CD4-positive, alpha-beta T cell (primary cell): ENCODE data around the gene ACAP2. TPM values are rescaled to one million over a fixed set of nuclear protein-coding genes. Genes with fewer than 3 reads are reported as not detected.

Experiments used
- ATAC-seq: fragments of 200-7000 bp; cut with Tn5 transposase; one replicate; pipeline ENCODE4 v1.10.0; 2022; ENCODE audit warnings: mild to moderate bottlenecking; ENCODE audit not compliant: poor library complexity
- CTCF ChIA-PET: fragments of 350-600 bp; sonication (Branson Sonifier 250); formaldehyde crosslinking; loops from one replicate; lab custom pipeline; 2021; ENCODE audit warnings: antibody characterized with exemption, inconsistent platforms; lab: Charles Lee
- POLR2A ChIA-PET: fragments of 350-600 bp; sonication (Branson Sonifier 250); formaldehyde crosslinking; loops from one replicate; lab custom pipeline; 2021; ENCODE audit warnings: antibody characterized with exemption, inconsistent platforms; lab: Charles Lee
- DNase-seq, 14 experiments: peaks; one replicate each; pipeline ENCODE4 v3.0.0-alpha.2; 2013 to 2020; ENCODE audit warnings: mixed read lengths in 2 of 14
- H3K27ac ChIP-seq, 2 donors: one replicate each; pipeline versions ENCODE4 v1.5.1 to v1.7.0; 2013; ENCODE audit warnings: low read length in 2 of 2, low read depth in 1 of 2, mild to moderate bottlenecking in 1 of 2
- H3K27me3 ChIP-seq, 2 experiments: 1 replicate in 1 of 2; 2 replicates in 1 of 2; pipeline versions ENCODE4 v1.6.1 to v1.7.0; 2013; ENCODE audit warnings: low read length in 2 of 2, control low read depth in 1 of 2, mild to moderate bottlenecking in 1 of 2, moderate library complexity in 1 of 2; ENCODE audit not compliant: insufficient read depth in 2 of 2, control insufficient read depth in 1 of 2
- H3K36me3 ChIP-seq: one replicate; pipeline ENCODE4 v1.6.1; 2013; ENCODE audit warnings: low read length, control low read depth; ENCODE audit not compliant: insufficient read depth
- H3K4me1 ChIP-seq: one replicate; pipeline ENCODE4 v1.6.1; 2013; ENCODE audit warnings: low read length, control low read depth; ENCODE audit not compliant: insufficient read depth
- H3K4me3 ChIP-seq: one replicate; pipeline ENCODE4 v1.5.1; 2013; ENCODE audit warnings: mild to moderate bottlenecking, low read length, moderate library complexity
- H3K9me3 ChIP-seq, 2 experiments: 1 replicate in 1 of 2; 2 replicates in 1 of 2; pipeline versions ENCODE4 v1.6.1 to v1.7.0; 2013; ENCODE audit warnings: low read length in 2 of 2, mild to moderate bottlenecking in 2 of 2, control low read depth in 1 of 2, moderate library complexity in 1 of 2; ENCODE audit not compliant: control insufficient read depth in 1 of 2, insufficient read depth in 1 of 2
- H3K27ac Mint-ChIP-seq: one replicate; pipeline ENCODE4 v1.8.0; 2020; ENCODE audit warnings: mixed read lengths
- H3K27me3 Mint-ChIP-seq: one replicate; pipeline ENCODE4 v1.8.0; 2021; ENCODE audit warnings: mixed read lengths
- H3K36me3 Mint-ChIP-seq: one replicate; pipeline ENCODE4 v1.8.0; 2021; ENCODE audit warnings: low read depth, mixed read lengths
- H3K4me1 Mint-ChIP-seq: one replicate; pipeline ENCODE4 v1.8.0; 2021; ENCODE audit warnings: low read depth, mixed read lengths
- H3K4me3 Mint-ChIP-seq: one replicate; pipeline ENCODE4 v1.8.0; 2020; ENCODE audit warnings: mild to moderate bottlenecking, mixed read lengths
- H3K9me3 Mint-ChIP-seq: one replicate; pipeline ENCODE4 v1.8.0; 2020; ENCODE audit warnings: mixed read lengths
- intact Hi-C, 2 experiments: fragments of 100-400 bp; cut with DNase I in 1 of 2; cut with micrococcal nuclease in 1 of 2; formaldehyde crosslinking; loops; one replicate each; pipeline versions ENCODE4 v1.15.1 to v1.9.0; 2023 to 2025; cut with DNase I, micrococcal nuclease
- total RNA-seq, 174 experiments: library from RNA in 2 of 174; stranded (reverse) in 2 of 174; gene quantifications; one replicate each; pipeline ENCODE4 v1.2.3 and lab custom pipeline; 2021 to 2026
- TF ChIP-seq, protein P1 (sequence below): fragments of 200-600 bp; IDR thresholded peaks from one replicate; pipeline ENCODE4 v1.8.0; 2022; ENCODE audit warnings: antibody characterized with exemption, mild to moderate bottlenecking

ACAP2 gene
- total RNA-seq, 2 experiments from 2014 or later: 50.7 to 51.4 TPM

DNA sequence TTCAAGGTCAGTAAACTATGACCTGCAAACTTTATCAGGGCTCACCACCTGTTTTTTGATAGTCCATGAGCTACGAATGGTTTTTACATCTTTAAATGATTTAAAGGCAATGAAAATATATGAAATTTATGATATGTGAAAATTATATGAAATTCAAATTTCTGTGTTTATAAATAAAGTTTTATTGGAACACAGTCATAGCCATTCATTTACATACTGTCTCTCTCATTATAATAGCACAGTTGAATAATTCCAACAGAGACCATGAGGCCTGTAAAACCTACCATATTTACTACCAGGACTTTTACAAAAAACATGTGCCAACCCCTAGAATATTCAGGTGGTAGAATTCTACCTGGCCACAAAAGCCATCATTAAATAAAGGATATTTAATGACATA lies 107.9 kb downstream of the ACAP2 start:
- TF ChIP-seq, protein P1, sequence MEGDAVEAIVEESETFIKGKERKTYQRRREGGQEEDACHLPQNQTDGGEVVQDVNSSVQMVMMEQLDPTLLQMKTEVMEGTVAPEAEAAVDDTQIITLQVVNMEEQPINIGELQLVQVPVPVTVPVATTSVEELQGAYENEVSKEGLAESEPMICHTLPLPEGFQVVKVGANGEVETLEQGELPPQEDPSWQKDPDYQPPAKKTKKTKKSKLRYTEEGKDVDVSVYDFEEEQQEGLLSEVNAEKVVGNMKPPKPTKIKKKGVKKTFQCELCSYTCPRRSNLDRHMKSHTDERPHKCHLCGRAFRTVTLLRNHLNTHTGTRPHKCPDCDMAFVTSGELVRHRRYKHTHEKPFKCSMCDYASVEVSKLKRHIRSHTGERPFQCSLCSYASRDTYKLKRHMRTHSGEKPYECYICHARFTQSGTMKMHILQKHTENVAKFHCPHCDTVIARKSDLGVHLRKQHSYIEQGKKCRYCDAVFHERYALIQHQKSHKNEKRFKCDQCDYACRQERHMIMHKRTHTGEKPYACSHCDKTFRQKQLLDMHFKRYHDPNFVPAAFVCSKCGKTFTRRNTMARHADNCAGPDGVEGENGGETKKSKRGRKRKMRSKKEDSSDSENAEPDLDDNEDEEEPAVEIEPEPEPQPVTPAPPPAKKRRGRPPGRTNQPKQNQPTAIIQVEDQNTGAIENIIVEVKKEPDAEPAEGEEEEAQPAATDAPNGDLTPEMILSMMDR: no peak
- H3K4me1 ChIP-seq: no peaks in the 10 kb centered on the region
- DNase-seq (no peak), ATAC-seq (no peak)
- no peaks in the 10 kb centered on the region for H3K9me3 Mint-ChIP-seq
- no peak overlapping the region for H3K27ac Mint-ChIP-seq
- H3K27ac ChIP-seq: no peak overlapping the region
- peaks cover 77% of the 10 kb centered on the region for H3K36me3 Mint-ChIP-seq
- H3K27me3 Mint-ChIP-seq: no peaks in the 10 kb centered on the region
- H3K27me3 ChIP-seq: no peaks in the 10 kb centered on the region
- CTCF ChIA-PET: no interaction called here
- H3K4me1 Mint-ChIP-seq: no peaks in the 10 kb centered on the region
- peaks cover 40% of the 10 kb centered on the region for H3K36me3 ChIP-seq
- H3K4me3 Mint-ChIP-seq: no peak overlapping the region
- no peak overlapping the region for H3K4me3 ChIP-seq
- intact Hi-C loops: no loop called here
- no peaks in the 10 kb centered on the region for H3K9me3 ChIP-seq
- POLR2A ChIA-PET: no interaction called here

DNA sequence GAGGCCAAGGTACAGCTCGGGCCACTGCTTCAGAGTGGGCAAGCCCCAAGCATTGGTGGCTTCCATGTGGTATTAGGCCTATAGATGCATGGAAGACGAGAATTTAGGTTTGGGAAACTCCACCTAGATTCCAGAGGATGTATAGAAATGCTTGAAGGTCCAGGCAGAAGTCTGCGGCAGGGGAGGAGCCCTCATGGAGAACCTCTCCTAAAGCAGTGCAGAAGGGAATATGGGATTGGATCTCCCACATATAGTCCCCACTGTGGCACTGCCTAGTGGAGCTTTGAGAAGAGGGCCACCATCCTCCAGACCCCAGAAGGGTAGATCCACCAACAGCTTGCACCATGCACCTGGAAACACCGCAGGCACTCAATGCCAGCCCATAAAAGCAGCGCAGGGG lies 123.8 kb downstream of the ACAP2 start:
- intact Hi-C loops: loop anchor here in 1 of 2 experiments (10.0 kb wide), 1 partner anchor 96 kb away; no protein-coding TSS in a partner anchor
- ChIA-PET CTCF (no interaction called here), POLR2A (no interaction called here)

DNA sequence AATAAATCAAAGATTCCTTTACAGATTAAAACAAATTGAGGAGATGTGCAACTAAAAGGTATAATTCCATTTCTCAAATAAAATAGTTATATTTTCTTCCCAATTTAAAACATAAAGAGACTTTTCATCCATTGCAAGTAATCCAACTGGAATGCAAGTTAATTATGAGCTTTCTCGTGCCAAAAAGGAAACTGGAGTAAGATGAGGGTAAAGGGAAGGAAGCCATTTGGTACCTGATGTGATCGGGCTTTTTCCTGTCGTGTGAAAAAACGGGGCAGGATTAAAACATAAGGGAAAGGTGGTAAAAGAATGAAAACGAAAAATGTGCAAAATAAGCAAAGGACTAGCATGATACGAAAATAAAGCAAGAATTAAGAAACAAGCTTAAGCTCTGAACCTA lies 130.1 kb downstream of the ACAP2 start:
- CTCF ChIA-PET: no interaction called here
- Histone ChIP-seq H3K27me3 (no peaks in the 10 kb centered on the region), H3K4me3 (no peak overlapping the region), H3K9me3 (no peaks in the 10 kb centered on the region), H3K4me1 (no peaks in the 10 kb centered on the region), H3K27ac (no peak overlapping the region), H3K36me3 (peaks cover 12% of the 10 kb centered on the region)
- H3K27me3 Mint-ChIP-seq: no peaks in the 10 kb centered on the region
- no peak for ATAC-seq
- peaks cover 32% of the 10 kb centered on the region for H3K36me3 Mint-ChIP-seq
- no peaks in the 10 kb centered on the region for H3K9me3 Mint-ChIP-seq
- POLR2A ChIA-PET: no interaction called here
- intact Hi-C loops: loop anchor here in 1 of 2 experiments (10.0 kb wide), 1 partner anchor 102 kb away; no protein-coding TSS in a partner anchor
- no peak for DNase-seq
- TF ChIP-seq, protein P1: no peak
- no peak overlapping the region for H3K4me3 Mint-ChIP-seq
- no peaks in the 10 kb centered on the region for H3K4me1 Mint-ChIP-seq
- no peak overlapping the region for H3K27ac Mint-ChIP-seq

More for the DNA sequence above, 123.8 kb downstream of the ACAP2 start:
- Mint-ChIP-seq H3K4me1 (peaks cover 23% of the 10 kb centered on the region), H3K9me3 (peaks cover 2% of the 10 kb centered on the region), H3K27me3 (no peaks in the 10 kb centered on the region), H3K36me3 (peaks cover 64% of the 10 kb centered on the region), H3K4me3 (no peak overlapping the region), H3K27ac (no peak overlapping the region)
- DNase-seq (no peak), ATAC-seq (no peak)
- H3K9me3 ChIP-seq: peaks cover 8 to 14% of the 10 kb centered on the region in 2 experiments
- no peak overlapping the region for H3K4me3 ChIP-seq
- H3K27me3 ChIP-seq: no peaks in the 10 kb centered on the region
- TF ChIP-seq, protein P1: no peak
- H3K36me3 ChIP-seq: peaks cover 40% of the 10 kb centered on the region
- no peak overlapping the region for H3K27ac ChIP-seq
- H3K4me1 ChIP-seq: no peaks in the 10 kb centered on the region
